OCI-LY7 (cell line): ENCODE results near the gene TREML2. TPM values are rescaled to one million over a fixed set of nuclear protein-coding genes. Genes with fewer than 3 reads are reported as not detected.

Experiments
- BruUV-seq: library from RNA; stranded (reverse); fragments of 400-500 nt; replicated peaks from 2 replicates; lab custom pipeline; 2021; lab: Mats Ljungman, UMichigan
- CTCF ChIA-PET: fragments of 300-600 bp; sonication (Branson Sonifier 250); formaldehyde crosslinking; loops from one replicate; lab custom pipeline; 2022; ENCODE audit warnings: antibody characterized with exemption; ENCODE audit not compliant: unreplicated experiment; lab: Charles Lee
- POLR2A ChIA-PET: fragments of 300-600 bp; sonication (Branson Sonifier 250); formaldehyde crosslinking; loops from one replicate; lab custom pipeline; 2022; ENCODE audit warnings: antibody characterized with exemption; lab: Charles Lee
- DNase-seq: peaks from one replicate; pipeline ENCODE4 v3.0.0-alpha.2; 2015; ENCODE audit warnings: low spot score
- H2AFZ ChIP-seq: fragments of 200-600 bp; sonication (generic), shearing (Covaris generic); 2 replicates; pipeline ENCODE4 v1.6.1; 2014; ENCODE audit warnings: mild to moderate bottlenecking, antibody characterized with exemption, low read length, moderate library complexity
- H3K27ac ChIP-seq: fragments of 200-600 bp; sonication (generic); 2 replicates; pipeline ENCODE4 v1.5.1; 2014; ENCODE audit warnings: mixed run types, low read depth, mild to moderate bottlenecking, moderate library complexity, low read length, inconsistent platforms; ENCODE audit not compliant: poor library complexity, severe bottlenecking
- H3K36me3 ChIP-seq: fragments of 200-600 bp; sonication (generic); 2 replicates; pipeline ENCODE4 v1.6.1; 2014; ENCODE audit warnings: mild to moderate bottlenecking, antibody characterized with exemption, low read length, moderate library complexity, mixed read lengths; ENCODE audit not compliant: insufficient read depth
- H3K4me1 ChIP-seq: fragments of 200-600 bp; sonication (generic); 2 replicates; pipeline ENCODE4 v1.5.1; 2014; ENCODE audit warnings: mild to moderate bottlenecking, low read length; ENCODE audit not compliant: insufficient read depth, poor library complexity, severe bottlenecking
- H3K4me2 ChIP-seq: fragments of 200-600 bp; sonication (generic); 2 replicates; pipeline ENCODE4 v1.6.1; 2014; ENCODE audit warnings: mild to moderate bottlenecking, low read length
- H3K4me3 ChIP-seq: fragments of 200-600 bp; sonication (generic); 2 replicates; pipeline ENCODE4 v1.5.1; 2014; ENCODE audit warnings: mild to moderate bottlenecking, low read depth, low read length; ENCODE audit not compliant: poor library complexity, severe bottlenecking
- H3K79me2 ChIP-seq: fragments of 200-600 bp; sonication (generic); 2 replicates; pipeline ENCODE4 v1.6.1; 2016; ENCODE audit warnings: low read depth, mild to moderate bottlenecking, low read length, moderate library complexity, mixed read lengths; ENCODE audit not compliant: insufficient read depth
- H3K9me2 ChIP-seq: fragments of 200-600 bp; sonication (generic); 2 replicates; pipeline ENCODE4 v1.6.1; 2016; ENCODE audit warnings: mild to moderate bottlenecking, low read length, mixed read lengths; ENCODE audit not compliant: insufficient read depth
- H3K9me3 ChIP-seq: fragments of 200-600 bp; sonication (generic); 2 replicates; pipeline ENCODE4 v1.6.1; 2014; ENCODE audit warnings: mild to moderate bottlenecking, mixed run types, low read length, mixed read lengths
- H4K20me1 ChIP-seq: fragments of 200-600 bp; sonication (generic); 2 replicates; pipeline ENCODE4 v1.6.1; 2014; ENCODE audit warnings: mild to moderate bottlenecking, antibody characterized with exemption, low read length, moderate library complexity, mixed read lengths; ENCODE audit not compliant: insufficient read depth
- CTCF ChIP-seq: fragments of 200-600 bp; sonication (generic); conservative IDR thresholded peaks from 2 replicates; pipeline ENCODE4 v1.5.1; 2014; ENCODE audit warnings: mild to moderate bottlenecking, antibody characterized with exemption, low read length, moderate library complexity, mixed read lengths
- EZH2phosphoT487 ChIP-seq: fragments of 200-600 bp; sonication (generic); IDR thresholded peaks from 2 replicates; pipeline ENCODE4 v1.6.1; 2018; ENCODE audit warnings: low read depth, borderline replicate concordance, mild to moderate bottlenecking, mixed run types, antibody characterized with exemption, low read length, moderate library complexity, mixed read lengths
- intact Hi-C: fragments of 100-400 bp; cut with micrococcal nuclease; formaldehyde crosslinking; loops from one replicate; pipeline ENCODE4 v1.10.0; 2022; ENCODE audit not compliant: unreplicated experiment
- total RNA-seq, 2 experiments: library from RNA; depleted of rRNA in 1 of 2; stranded (reverse); fragments of >200 nt in 1 of 2; shearing (Covaris generic) in 1 of 2; gene quantifications; 2 replicates each; pipeline ENCODE4 v1.2.3, GENCODE V29; 2014 to 2022

The TREML2 gene
- total RNA-seq, 2 experiments from 2014 or later: 5.5 to 17.4 TPM

- no peak overlapping the region for H2AFZ ChIP-seq
- no TSS peak for BruUV-seq
- TF ChIP-seq CTCF (no peak), EZH2phosphoT487 (no peak)
- H3K4me2 ChIP-seq: no peak overlapping the region
- H3K9me2 ChIP-seq: no peaks in the 10 kb centered on the region
- no peak for DNase-seq
- no peak overlapping the region for H3K27ac ChIP-seq
- H3K4me3 ChIP-seq: no peak overlapping the region
- CTCF ChIA-PET: no interaction called here
- H4K20me1 ChIP-seq: no peaks in the 10 kb centered on the region
- POLR2A ChIA-PET: interaction anchor here (0.9 kb wide), 1 partner anchor 41 kb away, joined by 4 read pairs; no protein-coding TSS in a partner anchor
- no peaks in the 10 kb centered on the region for H3K9me3 ChIP-seq
- peaks cover 11% of the 10 kb centered on the region for H3K4me1 ChIP-seq
- H3K36me3 ChIP-seq: no peaks in the 10 kb centered on the region
- intact Hi-C loops: no loop called here
- H3K79me2 ChIP-seq: no peaks in the 10 kb centered on the region
Measured at GRCh38 chr6:41171908-41172307, 29.0 kb downstream of the TREML2 start.

- ChIA-PET CTCF (interaction anchor here (1.3 kb wide), 1 partner anchor 11 kb away, joined by 3 read pairs; no protein-coding TSS in a partner anchor), POLR2A (interaction anchor here (0.5 kb wide), 1 partner anchor 80 kb away, joined by 3 read pairs; no protein-coding TSS in a partner anchor)
- H3K9me3 ChIP-seq: no peaks in the 10 kb centered on the region
- H3K36me3 ChIP-seq: no peaks in the 10 kb centered on the region
- H3K4me1 ChIP-seq: peaks cover 11% of the 10 kb centered on the region
- DNase-seq: no peak
- no TSS peak for BruUV-seq
- H3K9me2 ChIP-seq: no peaks in the 10 kb centered on the region
- no peak overlapping the region for H3K4me2 ChIP-seq
- H3K4me3 ChIP-seq: no peak overlapping the region
- H3K27ac ChIP-seq: no peak overlapping the region
- intact Hi-C loops: no loop called here
- no peak overlapping the region for H2AFZ ChIP-seq
- H3K79me2 ChIP-seq: no peaks in the 10 kb centered on the region
- H4K20me1 ChIP-seq: no peaks in the 10 kb centered on the region
- TF ChIP-seq EZH2phosphoT487 (no peak), CTCF (no peak)
Measured at GRCh38 chr6:41170547-41171160, 30.3 kb downstream of the TREML2 start.

GRCh38 chr6:41167173-41167963 lies 33.6 kb downstream of the TREML2 start:
- TF ChIP-seq CTCF: no peak
- TF ChIP-seq EZH2phosphoT487: no peak
- Histone ChIP-seq H3K9me3 (no peaks in the 10 kb centered on the region), H3K27ac (no peak overlapping the region), H4K20me1 (no peaks in the 10 kb centered on the region), H3K4me2 (no peak overlapping the region), H3K4me3 (no peak overlapping the region), H3K4me1 (no peaks in the 10 kb centered on the region), H2AFZ (no peak overlapping the region), H3K9me2 (no peaks in the 10 kb centered on the region), H3K36me3 (no peaks in the 10 kb centered on the region), H3K79me2 (no peaks in the 10 kb centered on the region)
- no TSS peak for BruUV-seq
- intact Hi-C loops: no loop called here
- no peak for DNase-seq
- POLR2A ChIA-PET: interaction anchor here (0.5 kb wide), 1 partner anchor 180 kb away, joined by 3 read pairs; no protein-coding TSS in a partner anchor
- CTCF ChIA-PET: no interaction called here
